SK-N-SH treated with all-trans-retinoic acid at 6 μM for 48 hours (cell line): ENCODE results near the gene NOXO1.
A peak's percentile ranks its signal among the peaks of the same experiment; 100 is the strongest.

Experiments used
- ATAC-seq: fragments of 200-7000 bp; cut with Tn5 transposase; 3 replicates; pipeline ENCODE4 v1.9.1; 2020; ENCODE audit warnings: mild to moderate bottlenecking, moderate library complexity
- BACH2 ChIP-seq: fragments of 250-450 bp; sonication (Bioruptor Pico); IDR thresholded peaks from 2 replicates; pipeline ENCODE4 v1.9.0; 2021; ENCODE audit warnings: mild to moderate bottlenecking, borderline replicate concordance
- CREB5 ChIP-seq: fragments of 250-450 bp; sonication (Bioruptor Pico); IDR thresholded peaks from 2 replicates; pipeline ENCODE4 v1.5.1; 2020; ENCODE audit warnings: low read depth, mild to moderate bottlenecking, moderate library complexity
- CSDC2 ChIP-seq: fragments of 250-450 bp; sonication (Bioruptor Pico); IDR thresholded peaks from 2 replicates; pipeline ENCODE4 v1.5.0; 2020; ENCODE audit warnings: mild to moderate bottlenecking, moderate library complexity
- CSRNP3 ChIP-seq: fragments of 250-450 bp; sonication (Bioruptor Pico); IDR thresholded peaks from 2 replicates; pipeline ENCODE4 v1.5.1; 2021; ENCODE audit warnings: mild to moderate bottlenecking, moderate library complexity
- ESRRG ChIP-seq: fragments of 250-450 bp; sonication (Bioruptor Pico); IDR thresholded peaks from 2 replicates; pipeline ENCODE4 v1.6.1; 2021; ENCODE audit warnings: mild to moderate bottlenecking
- GLIS3 ChIP-seq: fragments of 250-450 bp; sonication (Bioruptor Pico); IDR thresholded peaks from 2 replicates; pipeline ENCODE4 v1.5.0; 2020; ENCODE audit warnings: mild to moderate bottlenecking, moderate library complexity
- ISL1 ChIP-seq: fragments of 250-450 bp; sonication (Bioruptor Pico); IDR thresholded peaks from 2 replicates; pipeline ENCODE4 v2.1.2; 2022; ENCODE audit warnings: mild to moderate bottlenecking, moderate library complexity
- OSR1 ChIP-seq: fragments of 250-450 bp; sonication (Bioruptor Pico); IDR thresholded peaks from 2 replicates; pipeline ENCODE4 v1.8.0; 2022; ENCODE audit warnings: moderate library complexity, mild to moderate bottlenecking, inconsistent platforms
- PATZ1 ChIP-seq: fragments of 250-450 bp; sonication (Bioruptor Pico); IDR thresholded peaks from 2 replicates; pipeline ENCODE4 v1.8.0; 2020; ENCODE audit warnings: mild to moderate bottlenecking, moderate library complexity, borderline replicate concordance
- PPARA ChIP-seq: fragments of 250-450 bp; sonication (Bioruptor Pico); IDR thresholded peaks from 2 replicates; pipeline ENCODE4 v1.5.0; 2020; ENCODE audit warnings: mild to moderate bottlenecking, borderline replicate concordance
- RARB ChIP-seq: fragments of 250-450 bp; sonication (Bioruptor Pico); IDR thresholded peaks from 2 replicates; pipeline ENCODE4 v1.8.0; 2021; ENCODE audit warnings: mild to moderate bottlenecking, moderate library complexity
- SNAI2 ChIP-seq: fragments of 250-450 bp; sonication (Bioruptor Pico); IDR thresholded peaks from 2 replicates; pipeline ENCODE4 v1.5.0; 2020; ENCODE audit warnings: mild to moderate bottlenecking, moderate library complexity
- TCF4 ChIP-seq: fragments of 250-450 bp; sonication (Bioruptor Pico); IDR thresholded peaks from 2 replicates; pipeline ENCODE4 v1.8.0; 2021; ENCODE audit warnings: mild to moderate bottlenecking, moderate library complexity, borderline replicate concordance
- TOX ChIP-seq: fragments of 250-450 bp; sonication (Bioruptor Pico); IDR thresholded peaks from 2 replicates; pipeline ENCODE4 v1.8.0; 2021; ENCODE audit warnings: mild to moderate bottlenecking, moderate library complexity, borderline replicate concordance
- TSHZ2 ChIP-seq: fragments of 250-450 bp; sonication (Bioruptor Pico); IDR thresholded peaks from 2 replicates; pipeline ENCODE4 v1.5.0; 2020; ENCODE audit warnings: mild to moderate bottlenecking, moderate library complexity
- ZC3H10 ChIP-seq: fragments of 250-450 bp; sonication (Bioruptor Pico); IDR thresholded peaks from 2 replicates; pipeline ENCODE4 v1.5.1; 2021; ENCODE audit warnings: mild to moderate bottlenecking, moderate library complexity
- ZFP3 ChIP-seq: fragments of 250-450 bp; sonication (Bioruptor Pico); IDR thresholded peaks from 2 replicates; pipeline ENCODE4 v1.5.0; 2020; ENCODE audit warnings: mild to moderate bottlenecking, moderate library complexity
- ZNF565 ChIP-seq: fragments of 450-650 bp; formaldehyde crosslinking; conservative IDR thresholded peaks from 2 replicates; pipeline ENCODE4 v1.5.0; 2020; ENCODE audit warnings: low read depth, mild to moderate bottlenecking, moderate library complexity
- ZNF70 ChIP-seq: fragments of 450-650 bp; formaldehyde crosslinking; IDR thresholded peaks from 2 replicates; pipeline ENCODE4 v1.5.0; 2020; ENCODE audit warnings: mild to moderate bottlenecking, moderate library complexity
- ZNF8 ChIP-seq: fragments of 450-650 bp; formaldehyde crosslinking; IDR thresholded peaks from 2 replicates; pipeline ENCODE4 v1.5.0; 2020; ENCODE audit warnings: mild to moderate bottlenecking, moderate library complexity

NOXO1 gene

GRCh38 chr16:2005646-2006045 lies 24.4 kb upstream of the NOXO1 start (continued):
- TF ChIP-seq CSRNP3: no peak
- TF ChIP-seq ESRRG: no peak
- no peak for TF ChIP-seq GLIS3 (CRISPR knock-in tag)

- ATAC-seq: no peak
- TF ChIP-seq TOX (CRISPR knock-in tag) (no peak), TCF4 (no peak), CREB5 (CRISPR knock-in tag) (no peak), GLIS3 (CRISPR knock-in tag) (no peak), CSRNP3 (no peak), ZNF8 (no peak), OSR1 (no peak), ZNF70 (CRISPR knock-in tag) (no peak), ESRRG (no peak), SNAI2 (no peak), PPARA (CRISPR knock-in tag) (no peak), CSDC2 (no peak), RARB (no peak), PATZ1 (CRISPR knock-in tag) (no peak), BACH2 (CRISPR knock-in tag) (no peak), ISL1 (CRISPR knock-in tag) (no peak), ZNF565 (CRISPR knock-in tag) (no peak), ZC3H10 (no peak), TSHZ2 (CRISPR knock-in tag) (no peak), ZFP3 (no peak)
Measured at GRCh38 chr16:2004795-2005517, 23.7 kb upstream of the NOXO1 start.

GRCh38 chr16:2003827-2004641 lies 22.8 kb upstream of the NOXO1 start:
- ATAC-seq: peak; percentile 91
- no peak for TF ChIP-seq CREB5 (CRISPR knock-in tag)
- no peak for TF ChIP-seq GLIS3 (CRISPR knock-in tag)
- TF ChIP-seq PPARA (CRISPR knock-in tag): no peak
- no peak for TF ChIP-seq TSHZ2 (CRISPR knock-in tag)
- TF ChIP-seq TCF4: no peak
